Measurements from ENCODE around the gene NCOA3.

The NCOA3 gene

DNA sequence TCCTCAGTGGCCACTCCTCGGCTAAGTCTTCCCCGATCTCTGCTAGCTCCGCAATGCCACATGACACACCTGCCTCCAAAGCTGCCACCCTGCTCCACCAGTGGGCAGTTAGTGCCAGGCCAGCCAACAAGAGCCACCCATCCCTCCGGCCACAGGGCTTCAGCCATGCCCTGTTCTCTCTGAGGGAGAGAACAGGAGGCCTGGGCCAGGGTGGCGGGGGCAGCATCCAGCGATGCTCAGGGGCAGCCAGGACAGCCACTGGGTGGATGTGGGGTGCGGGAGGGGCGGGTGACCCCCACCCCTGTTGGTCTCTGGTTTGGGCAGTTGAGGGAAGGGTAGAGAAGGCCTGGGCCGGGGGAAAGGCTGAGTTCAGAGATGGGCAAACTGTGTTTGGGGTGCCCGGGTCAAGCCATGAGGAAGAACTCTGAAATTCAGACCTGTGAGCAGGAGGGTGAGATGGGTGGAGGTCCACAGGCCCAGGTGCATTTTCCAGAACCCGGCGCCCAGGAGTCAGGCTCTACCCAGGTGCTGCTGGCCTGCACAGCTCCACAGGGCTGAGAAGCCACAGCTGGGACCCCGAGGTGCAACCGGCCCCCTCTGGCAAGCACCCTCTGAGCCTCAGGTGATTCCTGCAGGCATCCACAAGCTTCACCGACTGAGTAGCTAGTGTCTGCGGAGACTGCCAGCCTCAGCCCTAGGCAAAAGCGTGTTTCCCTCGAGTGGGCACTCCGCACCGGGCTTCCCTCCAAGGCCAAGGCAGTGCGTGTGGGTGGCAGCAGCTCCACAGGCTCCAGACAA lies 192.5 kb downstream of the NCOA3 start:
- TF ChIP-seq, protein P1, sequence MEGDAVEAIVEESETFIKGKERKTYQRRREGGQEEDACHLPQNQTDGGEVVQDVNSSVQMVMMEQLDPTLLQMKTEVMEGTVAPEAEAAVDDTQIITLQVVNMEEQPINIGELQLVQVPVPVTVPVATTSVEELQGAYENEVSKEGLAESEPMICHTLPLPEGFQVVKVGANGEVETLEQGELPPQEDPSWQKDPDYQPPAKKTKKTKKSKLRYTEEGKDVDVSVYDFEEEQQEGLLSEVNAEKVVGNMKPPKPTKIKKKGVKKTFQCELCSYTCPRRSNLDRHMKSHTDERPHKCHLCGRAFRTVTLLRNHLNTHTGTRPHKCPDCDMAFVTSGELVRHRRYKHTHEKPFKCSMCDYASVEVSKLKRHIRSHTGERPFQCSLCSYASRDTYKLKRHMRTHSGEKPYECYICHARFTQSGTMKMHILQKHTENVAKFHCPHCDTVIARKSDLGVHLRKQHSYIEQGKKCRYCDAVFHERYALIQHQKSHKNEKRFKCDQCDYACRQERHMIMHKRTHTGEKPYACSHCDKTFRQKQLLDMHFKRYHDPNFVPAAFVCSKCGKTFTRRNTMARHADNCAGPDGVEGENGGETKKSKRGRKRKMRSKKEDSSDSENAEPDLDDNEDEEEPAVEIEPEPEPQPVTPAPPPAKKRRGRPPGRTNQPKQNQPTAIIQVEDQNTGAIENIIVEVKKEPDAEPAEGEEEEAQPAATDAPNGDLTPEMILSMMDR (IDR thresholded peaks at IDR 0.05; ENCODE audit: insufficient read depth, low read depth, low read length, missing control alignments) = no peak
- DNase-seq (ENCODE audit: low read depth) = no peak
- no peak overlapping the region for H3K4me3 ChIP-seq (ENCODE audit: low read length)

DNA sequence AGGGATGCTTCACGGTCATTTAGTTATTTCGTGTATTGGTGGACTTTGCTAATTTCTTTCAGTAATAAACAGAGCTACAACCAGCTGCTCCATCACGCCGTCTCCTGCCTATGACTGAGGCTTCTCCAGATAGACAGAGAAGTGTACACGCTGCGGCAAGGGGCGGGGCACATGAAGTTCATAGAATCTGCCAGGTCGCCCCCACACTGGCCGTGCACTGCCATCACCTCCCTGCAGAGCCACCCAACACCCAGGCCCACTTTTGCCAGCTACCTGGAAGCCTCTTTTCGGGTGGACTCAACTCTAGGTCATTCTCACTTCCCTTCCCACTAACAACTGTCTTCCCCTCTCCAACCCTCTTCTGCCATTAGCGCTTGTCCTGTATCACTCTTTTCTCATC lies 195.2 kb downstream of the NCOA3 start:
- no peak overlapping the region for H3K4me3 ChIP-seq (ENCODE audit: low read length)
- no peak for DNase-seq (ENCODE audit: low read depth)
- TF ChIP-seq, protein P1 (IDR thresholded peaks at IDR 0.05; ENCODE audit: insufficient read depth, low read depth, low read length, missing control alignments) = no peak

DNA sequence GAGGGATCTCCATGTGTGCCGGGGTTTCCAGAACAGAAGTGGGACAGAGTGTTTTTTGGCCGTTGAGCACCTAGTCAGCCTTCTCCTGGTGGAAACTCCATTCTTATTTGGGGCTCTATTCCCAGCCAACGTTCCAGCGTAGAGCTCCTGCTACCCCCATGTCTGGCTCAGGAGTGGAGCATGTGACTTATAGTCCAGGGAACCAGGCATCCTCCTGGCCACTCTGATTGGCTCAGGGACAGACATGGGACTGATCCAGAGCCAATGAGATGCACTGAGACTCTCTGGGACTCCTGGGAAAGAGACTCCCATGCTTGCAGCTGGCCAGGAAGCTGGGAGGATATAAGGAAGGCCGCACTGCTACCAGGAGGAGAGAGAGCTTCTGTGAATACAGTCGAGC lies 196.5 kb downstream of the NCOA3 start:
- TF ChIP-seq, protein P1 (IDR thresholded peaks at IDR 0.05; ENCODE audit: insufficient read depth, low read depth, low read length, missing control alignments) = no peak
- H3K4me3 ChIP-seq (ENCODE audit: low read length) = no peak overlapping the region
- DNase-seq (ENCODE audit: low read depth) = no peak

DNA sequence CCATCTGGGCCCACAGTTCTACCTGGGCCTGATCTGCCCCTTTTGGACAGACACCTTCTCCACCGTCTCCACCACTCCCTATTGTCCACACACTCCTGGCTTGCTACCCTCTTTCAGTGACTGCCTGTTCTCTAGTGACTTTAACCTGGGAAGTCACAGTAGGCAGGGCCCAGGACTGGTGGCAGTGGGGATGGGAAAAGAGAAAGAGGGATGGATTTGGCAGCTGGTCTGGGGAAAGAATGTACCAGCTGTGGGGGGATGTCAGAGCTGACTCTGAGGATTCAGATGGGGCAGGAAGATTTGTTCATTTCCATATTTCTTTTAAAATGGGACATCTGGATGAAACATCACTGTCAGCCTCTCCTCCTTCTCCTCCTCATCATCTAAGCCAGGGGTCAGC lies 198.1 kb downstream of the NCOA3 start:
- no peak overlapping the region for H3K4me3 ChIP-seq (ENCODE audit: low read length)
- TF ChIP-seq, protein P1 (IDR thresholded peaks at IDR 0.05; ENCODE audit: insufficient read depth, low read depth, low read length, missing control alignments) = no peak
- no peak for DNase-seq (ENCODE audit: low read depth)

DNA sequence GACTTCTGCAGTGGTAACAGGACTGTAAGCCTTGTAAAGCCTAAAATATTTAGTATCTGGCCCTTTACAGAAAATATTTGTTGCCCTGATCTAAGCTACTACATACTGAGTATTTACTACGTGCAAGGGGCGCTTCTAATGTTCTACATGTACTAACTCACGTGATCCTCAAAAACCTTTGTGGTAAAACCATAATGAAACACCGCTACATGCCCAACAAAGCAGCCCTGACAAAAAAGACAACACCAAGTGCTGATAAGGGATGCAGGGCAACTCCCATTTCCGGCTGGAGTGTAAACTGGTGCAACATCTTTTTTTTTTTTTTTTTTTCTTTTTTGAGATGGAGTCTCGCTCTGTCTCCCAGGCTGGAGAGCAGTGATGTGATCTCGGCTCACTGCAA lies 198.6 kb downstream of the NCOA3 start:
- H3K4me3 ChIP-seq (ENCODE audit: low read length) = no peak overlapping the region
- no peak for DNase-seq (ENCODE audit: low read depth)

DNA sequence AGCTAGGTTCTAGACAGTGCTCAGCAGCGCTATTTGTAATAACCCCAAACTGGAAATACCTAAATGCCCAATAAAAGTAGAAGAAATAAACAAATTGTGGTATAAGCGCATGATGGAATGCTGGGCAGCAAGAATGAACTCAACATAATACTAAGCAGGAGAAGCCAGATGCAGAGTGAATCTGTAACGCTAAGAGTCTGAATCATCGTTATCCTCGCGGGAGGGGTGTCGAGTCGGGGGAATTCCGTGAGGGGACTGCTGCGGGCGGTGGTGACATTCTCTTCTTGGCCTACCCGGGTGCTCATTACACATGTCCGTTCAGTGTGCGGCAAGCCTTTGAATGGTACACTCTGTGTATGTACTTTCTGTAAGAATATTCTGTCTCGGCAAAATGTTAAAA lies 199.9 kb downstream of the NCOA3 start:
- TF ChIP-seq, protein P1 (IDR thresholded peaks at IDR 0.05; ENCODE audit: insufficient read depth, low read depth, low read length, missing control alignments) = no peak
- H3K4me3 ChIP-seq (ENCODE audit: low read length) = no peak overlapping the region
- no peak for DNase-seq (ENCODE audit: low read depth)

More for the DNA sequence above, 198.6 kb downstream of the NCOA3 start:
- TF ChIP-seq, protein P1 (IDR thresholded peaks at IDR 0.05; ENCODE audit: insufficient read depth, low read depth, low read length, missing control alignments) = no peak

DNA sequence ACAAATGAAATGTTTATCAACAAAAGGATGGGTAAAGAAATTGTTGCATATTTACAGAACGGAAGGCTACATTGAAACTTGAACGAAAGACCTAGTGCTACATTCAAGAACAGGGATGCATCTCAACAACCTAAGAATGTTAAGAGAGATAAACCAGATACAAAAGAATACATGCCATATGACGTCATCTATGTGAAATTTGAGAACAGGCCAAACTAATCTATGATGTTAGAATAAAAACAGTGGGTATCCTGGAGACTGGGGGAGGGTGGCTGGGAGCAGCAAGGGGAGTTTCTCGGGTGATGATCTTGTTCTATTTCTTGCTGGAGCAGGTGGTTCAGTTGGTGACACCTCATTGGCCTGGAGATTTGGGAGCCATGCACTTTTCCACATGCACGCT lies 202.1 kb downstream of the NCOA3 start:
- H3K4me3 ChIP-seq (ENCODE audit: low read length) = no peak overlapping the region
- DNase-seq (ENCODE audit: low read depth) = no peak
- TF ChIP-seq, protein P1 (IDR thresholded peaks at IDR 0.05; ENCODE audit: insufficient read depth, low read depth, low read length, missing control alignments) = no peak
